Measurements from ENCODE around the gene ZNRF1.

ZNRF1 gene

DNA sequence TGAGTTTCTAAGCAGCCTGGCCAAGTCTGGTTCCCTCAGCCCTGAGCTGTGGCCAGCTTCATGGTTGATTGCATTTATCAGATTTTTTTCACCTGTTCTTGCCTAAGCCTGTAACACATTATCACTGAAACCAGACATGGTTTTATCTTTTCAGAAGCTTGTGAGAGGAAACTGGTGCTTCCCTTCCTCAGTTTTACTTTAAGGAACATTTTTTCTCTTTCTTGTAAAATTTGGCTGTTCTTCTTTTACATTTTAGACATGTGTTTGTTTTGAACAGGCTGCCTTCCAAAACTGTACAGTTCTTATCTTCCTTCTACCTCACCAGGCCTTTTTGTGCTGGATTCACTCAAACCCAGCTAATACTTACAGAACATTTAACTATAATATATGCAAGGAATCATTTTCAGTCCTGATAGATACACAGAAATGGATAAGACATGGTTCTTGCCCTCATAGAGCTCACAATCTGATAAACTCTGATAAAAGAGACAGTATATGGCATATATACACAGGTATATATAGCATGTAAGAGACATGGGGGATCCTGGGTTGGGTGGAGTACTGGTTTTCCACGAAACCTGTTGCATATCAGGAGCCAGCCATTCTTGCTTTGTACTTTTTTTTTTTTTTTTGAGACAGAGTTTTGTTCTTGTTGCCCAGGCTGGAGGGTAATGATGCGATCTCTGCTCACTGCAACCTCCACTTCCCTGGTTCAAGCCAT lies 44.5 kb downstream of the ZNRF1 start:
- no peak for DNase-seq (ENCODE audit: low read depth)
- no peak overlapping the region for H3K4me3 ChIP-seq (ENCODE audit: control insufficient read depth, low read depth, low read length)
- TF ChIP-seq, protein P1, sequence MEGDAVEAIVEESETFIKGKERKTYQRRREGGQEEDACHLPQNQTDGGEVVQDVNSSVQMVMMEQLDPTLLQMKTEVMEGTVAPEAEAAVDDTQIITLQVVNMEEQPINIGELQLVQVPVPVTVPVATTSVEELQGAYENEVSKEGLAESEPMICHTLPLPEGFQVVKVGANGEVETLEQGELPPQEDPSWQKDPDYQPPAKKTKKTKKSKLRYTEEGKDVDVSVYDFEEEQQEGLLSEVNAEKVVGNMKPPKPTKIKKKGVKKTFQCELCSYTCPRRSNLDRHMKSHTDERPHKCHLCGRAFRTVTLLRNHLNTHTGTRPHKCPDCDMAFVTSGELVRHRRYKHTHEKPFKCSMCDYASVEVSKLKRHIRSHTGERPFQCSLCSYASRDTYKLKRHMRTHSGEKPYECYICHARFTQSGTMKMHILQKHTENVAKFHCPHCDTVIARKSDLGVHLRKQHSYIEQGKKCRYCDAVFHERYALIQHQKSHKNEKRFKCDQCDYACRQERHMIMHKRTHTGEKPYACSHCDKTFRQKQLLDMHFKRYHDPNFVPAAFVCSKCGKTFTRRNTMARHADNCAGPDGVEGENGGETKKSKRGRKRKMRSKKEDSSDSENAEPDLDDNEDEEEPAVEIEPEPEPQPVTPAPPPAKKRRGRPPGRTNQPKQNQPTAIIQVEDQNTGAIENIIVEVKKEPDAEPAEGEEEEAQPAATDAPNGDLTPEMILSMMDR (IDR thresholded peaks at IDR 0.05; ENCODE audit: control insufficient read depth, insufficient read depth, low read depth, low read length, missing control alignments) = no peak

DNA sequence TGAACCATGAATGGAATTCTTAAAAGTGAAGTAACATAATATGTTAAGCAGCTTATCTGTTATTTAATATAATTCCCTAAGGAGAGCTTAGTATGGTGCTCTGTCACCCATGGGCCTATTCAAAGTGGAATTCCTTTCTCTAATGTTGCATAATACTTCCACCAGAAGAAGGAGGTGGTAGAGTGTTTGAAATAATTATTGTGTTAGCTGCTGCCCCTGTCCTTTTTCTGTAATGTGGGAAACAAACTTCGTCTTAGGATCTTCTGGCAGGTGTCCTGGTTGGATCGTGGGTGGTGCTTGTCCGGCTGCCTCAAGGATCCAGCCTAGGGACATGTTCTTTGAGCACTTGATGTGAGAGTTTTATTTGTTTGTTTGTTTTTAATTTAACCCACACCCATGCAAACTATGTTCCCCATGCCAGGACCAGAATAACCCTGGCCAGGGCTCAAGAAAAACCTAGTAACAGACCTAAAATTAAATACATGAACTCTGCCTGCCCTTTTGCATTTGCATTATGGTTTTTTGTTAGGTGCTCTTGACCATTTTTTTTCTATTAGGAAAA lies 46.1 kb downstream of the ZNRF1 start:
- TF ChIP-seq, protein P1 (IDR thresholded peaks at IDR 0.05; ENCODE audit: control insufficient read depth, insufficient read depth, low read depth, low read length, missing control alignments) = no peak
- peak; percentile 17 for DNase-seq (ENCODE audit: low read depth)

DNA sequence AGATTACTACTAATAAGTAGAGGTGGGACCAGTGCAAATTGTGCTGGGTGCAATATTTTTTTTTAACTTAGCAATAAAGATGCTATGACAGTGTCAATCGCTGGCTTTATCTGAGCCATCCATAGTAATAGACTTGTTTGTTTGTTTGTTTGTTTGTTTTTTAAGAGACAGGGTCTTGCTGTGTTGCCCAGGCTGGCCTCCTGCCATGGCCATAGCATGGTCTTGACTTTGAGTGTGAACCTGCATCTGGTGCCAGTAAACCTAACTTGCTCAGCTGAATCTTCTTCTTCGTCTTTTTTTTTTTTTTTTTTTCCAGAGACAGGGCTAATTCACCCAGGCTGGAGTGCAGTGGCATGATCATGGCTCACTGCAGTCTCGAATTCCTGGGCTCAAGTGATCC lies 46.6 kb downstream of the ZNRF1 start:
- H3K4me3 ChIP-seq (ENCODE audit: control insufficient read depth, low read depth, low read length) = no peak overlapping the region
- TF ChIP-seq, protein P1 (IDR thresholded peaks at IDR 0.05; ENCODE audit: control insufficient read depth, insufficient read depth, low read depth, low read length, missing control alignments) = no peak
- DNase-seq (ENCODE audit: low read depth) = no peak

More for the DNA sequence above, 46.1 kb downstream of the ZNRF1 start:
- no peak overlapping the region for H3K4me3 ChIP-seq (ENCODE audit: control insufficient read depth, low read depth, low read length)

GRCh38 chr16:75048054-75048453 lies 49.2 kb downstream of the ZNRF1 start:
- DNase-seq (ENCODE audit: low read depth) = no peak
- TF ChIP-seq, protein P1 (IDR thresholded peaks at IDR 0.05; ENCODE audit: control insufficient read depth, insufficient read depth, low read depth, low read length, missing control alignments) = no peak

DNA sequence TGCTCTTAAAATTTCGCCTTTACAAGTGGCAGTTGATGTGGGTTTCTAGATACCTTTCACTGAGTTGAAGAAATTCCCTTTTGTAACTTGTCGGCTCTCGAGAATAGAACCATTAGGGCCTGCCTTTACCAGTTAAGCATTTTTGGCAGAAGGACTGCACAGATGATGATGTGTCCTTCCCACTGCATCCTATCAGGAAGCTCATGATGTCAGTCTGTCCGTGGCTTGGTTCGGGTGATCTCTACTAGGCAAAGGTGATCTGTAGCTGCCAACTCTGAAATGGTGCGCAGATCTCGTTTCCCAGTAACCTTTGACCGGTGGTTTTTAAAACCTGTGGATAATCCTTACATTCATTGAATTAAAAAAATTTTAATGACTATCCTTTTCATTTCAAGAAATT lies 49.7 kb downstream of the ZNRF1 start:
- TF ChIP-seq, protein P1 (IDR thresholded peaks at IDR 0.05; ENCODE audit: control insufficient read depth, insufficient read depth, low read depth, low read length, missing control alignments) = no peak
- no peak for DNase-seq (ENCODE audit: low read depth)
- no peak overlapping the region for H3K4me3 ChIP-seq (ENCODE audit: control insufficient read depth, low read depth, low read length)

More at GRCh38 chr16:75048054-75048453, 49.2 kb downstream of the ZNRF1 start:
- no peak overlapping the region for H3K4me3 ChIP-seq (ENCODE audit: control insufficient read depth, low read depth, low read length)

DNA sequence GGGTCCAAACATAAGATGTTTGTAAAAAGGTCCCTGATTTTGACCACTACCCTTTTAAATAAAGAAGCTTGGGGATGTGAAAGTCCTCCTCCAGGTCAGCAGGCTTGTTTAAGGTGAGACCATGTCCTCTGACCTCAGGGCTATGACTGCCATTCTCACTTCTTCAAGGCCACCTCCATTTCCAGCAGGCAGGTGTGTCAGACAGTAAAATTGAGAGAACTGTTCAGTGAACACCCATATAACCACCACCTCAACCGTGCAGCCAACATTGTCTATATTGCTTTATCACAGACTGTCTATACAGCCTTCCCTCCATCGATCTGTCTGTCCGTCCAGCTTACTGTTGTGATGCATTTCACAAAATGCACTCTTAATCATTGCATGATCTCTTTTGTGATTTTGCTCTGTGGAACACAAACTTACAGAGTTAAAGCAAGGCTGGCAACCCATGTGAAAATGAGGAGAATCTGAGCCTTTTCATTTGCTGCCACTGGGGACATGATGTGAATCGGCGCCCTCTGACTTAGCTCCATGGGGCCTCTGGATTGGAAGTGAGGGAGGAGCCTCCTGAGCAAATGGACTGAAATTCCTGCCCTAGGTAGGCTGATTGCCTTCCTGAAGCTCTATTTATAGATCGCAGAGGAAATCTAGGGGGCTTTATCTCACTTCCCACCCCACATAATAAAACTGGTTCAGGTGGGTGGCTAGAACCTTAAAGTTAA lies 53.8 kb downstream of the ZNRF1 start:
- DNase-seq (ENCODE audit: low read depth) = no peak
- TF ChIP-seq, protein P1 (IDR thresholded peaks at IDR 0.05; ENCODE audit: control insufficient read depth, insufficient read depth, low read depth, low read length, missing control alignments) = no peak
- no peak overlapping the region for H3K4me3 ChIP-seq (ENCODE audit: control insufficient read depth, low read depth, low read length)

Measured in AG09309 (cell line).